T-helper 9 cell (primary cell): ENCODE measurements around the gene DDHD1.

Experiments used
- DNase-seq: peaks from one replicate; pipeline ENCODE4 v3.0.0-alpha.2; 2020

DDHD1 gene

GRCh38 chr14:53027562-53027961 is 125.6 kb downstream of the DDHD1 start:
- no peak for DNase-seq

- DNase-seq, result no peak
These were observed 126.1 kb downstream of the DDHD1 start for GRCh38 chr14:53027041-53027440.

GRCh38 chr14:53023325-53023724 is 129.8 kb downstream of the DDHD1 start:
- no peak for DNase-seq

- DNase-seq, result no peak
These were observed 130.5 kb downstream of the DDHD1 start for GRCh38 chr14:53022593-53022992.

GRCh38 chr14:53020193-53020932 is 132.8 kb downstream of the DDHD1 start:
- DNase-seq, result no peak

GRCh38 chr14:53019406-53019805 is 133.7 kb downstream of the DDHD1 start:
- no peak for DNase-seq

- no peak for DNase-seq
These were observed 135.3 kb downstream of the DDHD1 start for GRCh38 chr14:53017837-53018236.

- DNase-seq, result no peak
These were observed 136.2 kb downstream of the DDHD1 start for GRCh38 chr14:53016919-53017318.

GRCh38 chr14:53016491-53016890 is 136.6 kb downstream of the DDHD1 start:
- DNase-seq, result no peak

GRCh38 chr14:53011053-53011462 is 142.1 kb downstream of the DDHD1 start:
- no peak for DNase-seq

GRCh38 chr14:53010193-53011040 is 142.7 kb downstream of the DDHD1 start:
- DNase-seq, result no peak

- no peak for DNase-seq
These were observed 146.1 kb downstream of the DDHD1 start for GRCh38 chr14:53006931-53007562.

GRCh38 chr14:53004976-53005375 is 148.1 kb downstream of the DDHD1 start:
- DNase-seq, result no peak

GRCh38 chr14:53003776-53004175 is 149.3 kb downstream of the DDHD1 start:
- DNase-seq, result no peak

- no peak for DNase-seq
These were observed 150.5 kb downstream of the DDHD1 start for GRCh38 chr14:53002576-53002975.

- no peak for DNase-seq
These were observed 151.2 kb downstream of the DDHD1 start for GRCh38 chr14:53001787-53002378.

GRCh38 chr14:52998376-52999015 is 154.6 kb downstream of the DDHD1 start:
- no peak for DNase-seq

GRCh38 chr14:52996493-52996892 is 156.6 kb downstream of the DDHD1 start:
- no peak for DNase-seq

- no peak for DNase-seq
These were observed 157.1 kb downstream of the DDHD1 start for GRCh38 chr14:52995998-52996397.

- no peak for DNase-seq
These were observed 160.8 kb downstream of the DDHD1 start for GRCh38 chr14:52992236-52992870.

GRCh38 chr14:52988139-52988538 is 165.0 kb downstream of the DDHD1 start:
- DNase-seq, result no peak

GRCh38 chr14:52987514-52987913 is 165.6 kb downstream of the DDHD1 start:
- no peak for DNase-seq
